WTC11 (cell line): Measurements from ENCODE around the gene DPP4.

ENCODE experiments used
- NR2C2 ChIP-seq: sonication (generic); formaldehyde crosslinking; IDR thresholded peaks from 2 replicates; pipeline ENCODE4 v1.8.0; 2022; ENCODE audit warnings: mild to moderate bottlenecking, missing genetic modification reagents
- TF ChIP-seq, protein P1 (sequence below): sonication (generic); formaldehyde crosslinking; IDR thresholded peaks from 2 replicates; pipeline ENCODE4 v1.8.0; 2022; ENCODE audit warnings: mild to moderate bottlenecking, missing genetic modification reagents

DNA sequence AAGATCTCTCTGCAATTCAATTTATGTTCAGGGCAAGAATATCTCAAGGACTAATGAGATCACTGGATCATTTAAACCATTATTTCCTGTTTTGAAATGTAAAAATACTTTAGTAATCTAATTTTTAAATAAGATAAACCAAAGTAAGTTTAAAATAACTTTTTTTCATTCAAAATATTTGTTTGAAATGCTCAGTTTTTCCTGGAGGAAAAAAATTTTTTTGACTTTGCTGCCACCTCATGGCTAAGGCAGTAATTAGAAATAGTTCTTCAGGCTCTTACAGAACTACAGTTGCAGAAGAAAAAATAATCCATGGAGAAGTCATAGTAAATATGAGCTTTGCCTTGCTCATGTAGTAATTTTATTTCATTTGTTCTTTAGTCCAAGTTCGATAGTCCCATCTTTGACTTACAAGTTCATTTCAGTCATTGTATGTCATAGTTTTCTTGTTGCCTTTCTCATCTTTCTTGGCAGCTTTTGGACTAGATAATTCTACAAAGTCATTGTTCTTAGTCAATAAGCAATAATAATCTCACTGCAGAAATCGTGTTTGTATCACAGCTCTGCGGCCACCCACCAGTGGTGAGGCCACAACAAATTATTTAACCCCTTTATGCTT lies 127.4 kb downstream of the DPP4 start:
- TF ChIP-seq, protein P1, sequence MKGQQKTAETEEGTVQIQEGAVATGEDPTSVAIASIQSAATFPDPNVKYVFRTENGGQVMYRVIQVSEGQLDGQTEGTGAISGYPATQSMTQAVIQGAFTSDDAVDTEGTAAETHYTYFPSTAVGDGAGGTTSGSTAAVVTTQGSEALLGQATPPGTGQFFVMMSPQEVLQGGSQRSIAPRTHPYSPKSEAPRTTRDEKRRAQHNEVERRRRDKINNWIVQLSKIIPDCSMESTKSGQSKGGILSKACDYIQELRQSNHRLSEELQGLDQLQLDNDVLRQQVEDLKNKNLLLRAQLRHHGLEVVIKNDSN = no peak
- no peak for TF ChIP-seq NR2C2 (CRISPR knock-in tag)
